HG03039 (cell line): ENCODE measurements around the gene HSF2BP.
"Not testable (repeated sequence)": the region's sequence is repeated elsewhere in the genome, so short reads cannot be mapped to it uniquely, and the experiment has no call there.

Source experiments
- ATAC-seq: cut with Tn5 transposase; IDR thresholded peaks from one replicate; pipeline ENCODE4 v1.9.1; 2021; ENCODE audit warnings: mild to moderate bottlenecking, moderate library complexity; ENCODE audit not compliant: unreplicated experiment

HSF2BP gene

DNA sequence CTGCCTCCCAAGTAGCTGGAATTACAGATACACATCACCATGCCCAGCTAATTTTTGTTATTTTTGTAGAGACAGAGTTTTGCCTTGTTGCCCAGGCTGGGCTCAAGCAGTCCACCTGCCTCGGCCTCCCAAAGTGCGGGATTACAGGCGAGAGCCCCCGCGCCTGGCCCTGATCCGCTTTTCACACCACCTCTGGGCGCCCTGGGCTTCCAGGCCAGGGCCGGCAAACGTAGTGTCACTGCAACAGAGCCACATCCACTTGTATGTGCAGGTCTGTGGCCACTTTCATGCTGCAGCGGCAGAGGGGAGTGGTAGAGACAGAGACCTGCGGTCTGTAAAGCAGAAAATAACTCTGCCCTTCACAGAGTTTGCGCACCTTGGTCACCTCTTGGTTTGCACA is 29.6 kb upstream of the HSF2BP start:
- ATAC-seq, result no peak

DNA sequence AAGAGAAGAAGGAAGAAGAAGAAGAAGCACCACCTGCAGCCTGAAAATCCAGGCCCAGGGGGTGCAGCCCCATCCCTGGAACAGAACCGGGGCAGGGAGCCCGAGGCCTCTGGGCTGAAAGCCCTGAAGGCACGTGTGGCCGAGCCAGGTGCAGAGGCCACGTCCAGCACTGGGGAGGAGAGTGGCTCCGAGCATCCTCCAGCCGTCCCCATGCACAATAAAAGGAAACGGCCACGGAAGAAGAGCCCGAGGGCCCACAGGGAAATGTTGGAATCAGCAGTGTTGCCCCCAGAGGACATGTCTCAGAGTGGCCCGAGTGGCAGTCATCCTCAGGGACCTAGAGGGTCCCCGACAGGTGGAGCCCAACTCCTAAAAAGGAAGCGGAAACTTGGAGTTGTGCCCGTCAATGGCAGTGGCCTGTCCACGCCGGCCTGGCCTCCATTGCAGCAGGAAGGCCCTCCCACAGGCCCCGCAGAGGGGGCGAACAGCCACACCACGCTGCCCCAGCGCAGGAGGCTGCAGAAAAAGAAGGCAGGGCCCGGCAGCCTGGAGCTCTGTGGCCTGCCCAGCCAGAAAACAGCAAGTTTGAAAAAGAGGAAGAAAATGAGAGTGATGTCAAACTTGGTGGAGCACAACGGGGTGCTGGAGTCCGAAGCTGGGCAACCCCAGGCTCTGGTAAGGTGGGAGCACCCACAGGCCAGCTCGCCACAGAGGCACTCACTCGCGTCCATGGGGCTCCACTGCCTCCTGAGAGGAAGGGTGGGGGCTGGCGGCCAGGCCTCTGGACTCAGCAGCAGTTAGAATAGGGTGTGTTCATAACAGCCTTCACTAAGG is 28.5 kb upstream of the HSF2BP start:
- ATAC-seq, result no peak

DNA sequence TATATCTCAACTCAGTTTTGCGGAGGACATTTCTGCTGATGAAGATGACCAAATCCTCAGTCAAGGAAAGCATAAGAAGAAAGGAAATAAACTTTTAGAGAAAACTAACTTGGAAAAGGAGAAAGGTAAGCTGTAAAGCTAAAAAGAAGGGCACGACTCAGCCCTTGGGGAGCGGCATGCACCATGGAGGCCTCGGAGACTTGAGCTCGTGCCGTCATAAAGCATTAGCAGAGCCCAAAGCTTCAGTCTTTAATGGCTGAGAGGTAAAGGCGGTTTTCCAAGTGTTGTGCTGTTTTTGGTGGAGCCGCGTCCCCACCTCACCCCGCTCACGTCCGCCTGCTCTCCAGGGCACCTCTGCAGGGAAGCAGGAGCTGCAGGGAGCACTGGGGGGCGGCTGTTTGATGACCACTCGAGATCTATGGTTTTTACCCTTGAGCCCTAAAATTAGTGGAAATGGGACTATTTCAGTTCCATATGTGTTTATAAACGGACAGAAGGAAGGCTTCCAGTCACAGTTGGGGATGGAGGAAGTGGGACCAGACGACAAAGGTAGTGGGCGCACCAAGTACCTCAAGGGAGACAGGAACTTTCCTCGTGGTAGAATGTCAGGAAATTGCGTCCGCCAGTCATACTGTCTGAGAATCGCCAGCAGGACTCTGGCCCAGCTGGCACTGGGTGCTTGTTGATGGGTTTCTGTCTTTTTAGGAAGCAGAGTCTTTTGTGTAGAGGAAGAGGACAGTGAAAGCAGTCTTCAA is 27.7 kb upstream of the HSF2BP start:
- ATAC-seq, result no peak

DNA sequence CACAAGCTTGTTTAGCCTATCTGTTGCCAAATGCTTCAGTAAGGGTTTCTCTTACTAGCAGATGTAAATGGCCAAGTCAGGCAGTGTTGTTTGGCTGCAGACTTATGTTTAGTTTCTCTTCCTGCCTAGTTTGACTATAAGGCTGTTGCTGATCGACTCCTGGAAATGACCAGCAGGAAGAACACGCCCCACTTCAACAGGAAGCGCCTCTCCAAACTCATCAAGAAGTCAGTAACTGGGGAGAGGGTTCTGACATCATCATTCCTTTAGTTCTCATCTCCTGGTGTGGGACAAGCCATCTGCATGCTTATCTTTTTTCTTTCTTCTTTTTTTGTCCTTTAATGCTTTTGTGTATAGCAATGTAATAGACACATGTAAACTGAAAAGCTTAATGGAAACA is 25.1 kb upstream of the HSF2BP start:
- no peak for ATAC-seq

DNA sequence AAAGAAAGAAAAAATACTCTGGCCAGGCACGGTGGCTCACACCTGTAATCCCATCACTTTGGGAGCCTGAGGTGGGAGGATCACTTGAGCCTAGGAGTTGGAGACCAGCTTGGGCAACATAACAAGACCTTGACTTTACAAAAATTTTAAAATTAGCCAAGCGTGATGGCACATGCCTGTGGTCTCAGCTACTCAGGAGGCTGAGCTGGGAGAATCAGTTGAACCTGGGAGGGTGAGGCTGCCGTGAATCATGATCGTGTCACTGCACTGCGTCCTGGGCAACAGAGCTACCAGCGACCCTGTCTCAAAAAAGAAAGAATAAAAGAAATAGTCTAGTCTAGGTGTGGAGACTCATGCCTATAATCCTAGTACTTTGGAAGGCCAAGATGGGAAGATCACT is 22.4 kb upstream of the HSF2BP start:
- no peak for ATAC-seq

DNA sequence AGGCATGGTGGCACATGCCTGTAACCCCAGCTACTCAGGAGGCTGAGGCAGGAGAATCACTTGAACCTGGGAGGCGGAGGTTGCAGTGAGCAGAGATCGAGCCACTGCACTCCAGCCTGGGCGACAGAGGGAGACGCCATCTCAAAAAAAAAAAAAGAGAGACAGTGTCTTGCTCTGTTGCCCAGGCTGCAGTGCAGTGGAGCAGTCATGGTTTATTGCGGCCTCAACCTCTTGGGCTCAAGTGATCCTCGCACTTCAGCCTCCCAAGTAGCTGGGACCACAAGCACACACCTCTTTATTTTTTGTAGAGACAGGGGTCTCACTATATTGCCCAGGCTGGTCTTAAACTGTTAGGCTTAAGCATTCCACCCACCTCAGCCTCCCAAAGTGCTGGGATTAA is 21.1 kb upstream of the HSF2BP start:
- not testable (repeated sequence) for ATAC-seq

DNA sequence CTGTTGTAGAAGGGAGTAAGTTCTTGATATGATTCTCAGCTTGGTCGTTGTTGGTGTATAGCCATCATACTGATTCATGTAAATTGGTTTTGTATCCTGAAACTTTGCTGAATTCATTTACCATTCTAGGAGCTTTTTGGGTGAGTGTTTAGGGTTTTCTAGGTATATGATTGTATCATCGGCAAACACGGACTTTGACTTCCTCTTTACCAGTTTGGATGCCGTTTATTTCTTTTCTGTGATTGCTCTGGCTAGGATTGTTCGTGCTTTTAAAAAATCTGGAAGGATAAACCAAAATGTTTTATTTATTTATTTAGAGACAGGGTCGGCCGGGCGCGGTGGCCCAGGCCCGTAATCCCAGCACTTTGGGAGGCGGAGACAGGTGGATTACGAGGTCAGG is 20.7 kb upstream of the HSF2BP start:
- ATAC-seq, result no peak

DNA sequence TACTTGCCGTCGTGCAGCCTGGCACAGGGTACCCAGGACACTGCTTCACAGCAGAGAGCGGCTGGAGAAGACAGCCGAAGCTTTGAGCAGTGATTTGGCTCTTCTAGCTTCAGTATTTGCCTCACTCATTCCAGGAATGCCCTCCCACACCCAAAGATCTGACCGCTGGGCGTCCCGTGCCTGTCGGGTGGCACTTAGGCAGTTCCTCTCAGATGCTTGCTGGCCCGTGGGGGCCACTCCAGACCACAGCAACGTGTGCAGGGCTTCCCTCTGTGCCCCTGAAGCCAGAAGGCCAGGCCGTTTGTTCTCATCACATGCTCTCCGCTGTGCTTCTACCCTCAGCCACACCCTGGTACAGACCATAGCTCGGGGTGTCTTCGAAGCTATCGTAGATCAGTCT is 17.1 kb upstream of the HSF2BP start:
- ATAC-seq, result no peak

DNA sequence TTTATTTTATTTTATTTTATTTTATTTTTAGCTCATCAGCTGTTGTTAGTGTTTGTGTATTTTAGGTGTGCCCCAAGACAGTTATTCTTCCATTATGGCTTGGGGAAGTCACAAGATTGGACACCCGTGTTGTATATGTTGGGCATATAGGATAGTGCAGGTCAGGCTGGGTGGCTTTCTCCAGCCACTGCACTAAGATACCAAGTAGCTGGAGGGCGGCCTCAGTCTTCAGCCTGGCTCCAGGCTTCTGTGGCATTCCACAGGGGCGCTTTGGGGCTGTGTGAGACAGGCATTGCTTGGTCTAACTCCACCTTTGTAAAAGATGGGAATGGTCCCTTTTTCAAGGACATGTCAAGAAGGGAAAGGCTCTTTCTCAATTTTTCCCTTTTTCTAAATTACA is 16.6 kb upstream of the HSF2BP start:
- ATAC-seq, result no peak

DNA sequence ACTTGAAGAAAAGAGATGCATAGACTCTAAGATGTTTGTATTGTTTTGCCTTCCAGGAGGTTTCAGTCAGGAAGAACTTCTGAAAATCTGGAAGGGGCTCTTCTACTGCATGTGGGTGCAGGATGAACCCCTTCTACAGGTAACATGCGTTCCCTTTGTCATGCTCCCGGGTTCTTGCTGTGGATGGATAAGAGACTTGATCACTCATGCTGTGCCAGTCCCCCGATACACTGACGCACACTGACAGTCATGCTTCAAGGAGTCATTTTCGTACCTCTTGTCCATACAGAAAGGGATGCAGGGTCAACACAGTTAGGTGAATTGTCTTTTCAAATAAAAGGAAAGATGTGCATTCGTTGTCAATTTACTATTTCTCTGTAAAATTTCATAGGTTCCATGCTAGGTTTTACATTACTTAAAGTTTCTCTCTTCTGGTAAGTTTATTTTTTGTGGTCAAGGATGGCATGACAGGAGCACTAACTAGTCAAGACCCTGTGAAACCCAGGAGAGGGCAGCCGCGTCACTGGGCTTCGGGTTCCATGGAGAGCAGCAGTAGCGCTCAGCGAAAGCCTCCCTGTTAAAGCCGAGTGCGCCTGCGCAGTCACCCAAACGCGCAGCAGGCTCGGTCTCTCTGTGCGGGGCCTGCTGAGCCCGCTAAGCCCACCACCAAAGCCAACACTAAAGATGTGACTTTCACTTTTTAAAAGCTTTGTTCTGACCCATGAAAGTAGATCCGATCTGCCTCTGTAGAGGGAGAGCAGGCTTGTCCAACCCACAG is 10.7 kb upstream of the HSF2BP start:
- no peak for ATAC-seq

DNA sequence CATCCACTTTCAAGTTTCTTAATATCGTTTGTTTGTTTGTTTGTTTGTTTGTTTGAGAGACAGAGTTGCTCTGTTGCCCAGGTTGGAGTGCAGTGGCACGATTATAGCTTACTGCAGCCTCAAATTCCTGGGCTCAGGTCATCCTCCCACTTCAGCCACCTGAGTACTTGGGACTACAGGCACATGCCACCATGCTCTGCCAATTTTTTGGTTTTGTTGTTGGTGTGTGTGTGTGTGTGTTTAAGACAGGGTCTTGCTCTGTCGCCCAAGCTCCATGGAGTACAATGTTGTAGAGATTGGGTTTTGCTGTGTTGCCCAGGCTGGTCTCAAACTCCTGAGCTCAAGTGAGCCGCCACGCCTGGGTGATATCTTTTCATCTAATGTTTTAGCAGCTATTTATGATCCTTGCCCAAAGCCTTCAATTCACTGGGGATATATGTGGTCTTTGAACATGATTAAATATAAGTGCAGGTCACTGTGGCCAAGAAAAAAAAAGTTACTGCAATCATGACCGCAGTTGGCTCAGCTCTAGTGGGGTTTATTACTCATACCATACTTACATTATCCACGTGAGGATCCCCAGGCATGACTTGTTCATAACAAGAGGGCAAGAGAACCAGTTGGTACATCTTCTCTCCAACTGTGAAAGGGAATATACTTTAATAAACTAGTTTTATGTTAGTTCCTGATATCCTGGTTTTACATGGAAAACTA is 8.1 kb upstream of the HSF2BP start:
- no peak for ATAC-seq

DNA sequence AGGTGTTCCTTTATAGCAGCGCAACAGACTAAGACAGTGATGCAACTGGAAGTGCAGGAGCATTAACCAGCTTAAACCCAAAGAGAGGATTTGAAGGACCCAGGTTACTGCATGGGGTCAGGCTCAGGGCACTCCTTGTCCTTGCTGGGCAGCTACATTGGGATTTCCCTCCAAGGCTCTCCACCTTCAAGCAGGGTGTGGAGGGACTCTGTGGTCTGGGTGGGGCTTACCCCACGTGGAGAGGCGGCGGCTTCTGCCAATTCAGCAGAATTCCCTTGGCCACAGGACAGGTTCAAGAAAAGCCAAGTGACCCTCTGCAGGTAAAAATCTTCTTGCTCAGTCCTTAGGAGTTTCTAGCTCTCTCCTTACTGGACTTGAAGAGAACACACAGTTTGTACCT is 6.6 kb upstream of the HSF2BP start:
- ATAC-seq, result no peak

DNA sequence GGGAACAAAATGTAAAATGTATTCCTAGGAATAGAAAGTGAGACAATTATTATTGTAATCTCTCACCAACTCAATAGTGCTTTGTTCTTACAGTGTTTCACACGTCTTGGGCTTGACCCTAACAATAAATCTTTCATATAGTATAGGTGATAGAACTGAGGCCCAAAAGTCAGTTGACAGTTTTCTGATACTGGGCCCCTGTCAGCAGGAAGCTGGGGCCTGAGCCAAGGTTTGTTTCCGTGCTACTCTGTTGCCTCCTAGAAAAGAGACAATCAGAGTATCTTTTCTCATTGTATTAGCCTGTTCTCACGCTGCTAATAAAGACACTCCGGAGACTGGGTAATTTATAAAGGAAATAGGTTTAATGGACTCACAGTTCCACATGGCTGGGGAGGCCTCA is 5.1 kb upstream of the HSF2BP start:
- no peak for ATAC-seq

DNA sequence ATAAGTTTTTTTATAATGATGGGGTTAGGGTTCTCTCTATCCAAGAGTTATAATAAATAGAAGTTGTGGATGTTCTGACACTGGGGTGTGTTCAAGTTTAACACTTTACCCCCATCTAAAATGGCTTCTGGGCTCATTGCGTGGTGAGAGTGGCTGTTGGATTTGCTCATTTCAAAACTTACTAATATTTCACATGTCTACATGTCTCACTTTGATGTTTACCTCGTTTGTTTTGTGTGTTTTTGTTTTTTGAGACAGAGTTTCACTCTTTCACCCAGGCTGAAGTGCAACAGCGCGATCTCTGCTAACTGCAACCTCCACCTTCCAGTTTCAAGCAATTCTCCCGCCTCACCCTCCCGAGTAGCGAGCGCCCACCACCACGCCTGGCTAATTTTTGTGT is 3.7 kb upstream of the HSF2BP start:
- no peak for ATAC-seq

DNA sequence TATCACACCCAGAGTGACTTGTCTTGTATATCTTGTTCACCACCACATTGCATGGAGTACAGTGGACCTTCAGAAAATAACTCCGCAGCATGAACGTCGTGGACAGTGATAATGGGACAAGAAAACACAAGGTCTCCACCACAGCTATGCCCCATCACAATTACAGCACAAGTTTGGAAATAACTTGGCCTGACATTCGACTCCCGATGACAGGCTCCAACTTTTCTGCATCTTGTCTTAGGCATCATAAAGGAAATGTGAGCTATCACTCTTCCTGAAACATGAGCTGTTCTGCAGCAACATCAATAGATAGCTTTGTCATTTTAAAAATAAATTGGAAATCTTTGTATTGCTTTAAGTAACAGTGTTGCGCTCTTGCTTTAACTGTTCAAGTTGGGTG is 3.0 kb upstream of the HSF2BP start:
- no peak for ATAC-seq

DNA sequence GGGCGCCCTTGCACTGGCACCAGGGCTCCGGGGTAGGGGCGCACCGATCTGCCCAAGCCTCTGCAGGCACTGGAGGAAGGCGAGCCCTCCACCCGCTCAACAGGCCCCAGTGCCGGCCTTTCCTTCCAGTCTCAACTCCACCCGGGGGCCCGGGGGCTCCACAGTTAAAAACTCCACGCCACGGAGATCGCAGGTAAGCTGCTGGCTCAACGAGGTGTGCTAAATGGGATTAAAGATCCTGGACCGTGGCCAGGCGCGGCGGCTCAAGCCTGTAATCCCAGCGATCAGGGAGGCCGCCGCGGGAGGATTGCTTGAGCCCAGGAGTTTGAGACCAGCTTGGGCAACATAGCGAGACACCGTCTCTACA is 536 bp downstream of the HSF2BP start:
- no peak for ATAC-seq

DNA sequence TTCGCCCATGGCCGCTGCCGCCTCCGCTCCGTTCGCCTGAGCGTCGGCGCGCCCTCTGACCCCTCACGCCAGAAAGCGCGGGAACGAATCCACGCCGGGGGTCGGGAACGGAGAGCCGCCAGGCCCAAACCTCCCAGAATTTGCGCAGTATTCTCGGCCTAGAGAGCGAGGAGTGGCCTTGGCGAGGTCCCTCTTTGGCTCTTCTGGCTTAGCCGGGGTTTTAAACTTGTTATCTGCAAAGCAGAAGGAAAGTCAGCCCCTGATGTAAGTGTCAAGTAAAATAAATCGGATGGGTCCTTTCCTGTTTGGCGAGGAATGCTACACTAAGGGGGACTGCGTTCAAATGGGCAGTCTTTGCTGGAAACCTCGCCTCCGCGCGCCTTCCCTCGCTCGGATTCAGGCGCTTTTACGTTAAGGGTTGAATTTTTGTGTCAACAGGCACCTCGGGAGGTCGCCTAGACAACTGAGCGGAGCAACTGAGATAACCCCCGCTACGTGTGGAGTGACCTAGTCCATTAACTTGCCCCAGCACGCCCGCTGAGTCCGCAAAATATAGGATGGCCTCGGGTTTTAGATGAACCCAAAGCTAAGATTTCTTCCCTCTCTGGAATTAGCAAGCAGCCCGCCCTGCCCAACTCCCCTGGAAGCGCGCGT is 1.1 kb downstream of the HSF2BP start:
- ATAC-seq, result no peak

DNA sequence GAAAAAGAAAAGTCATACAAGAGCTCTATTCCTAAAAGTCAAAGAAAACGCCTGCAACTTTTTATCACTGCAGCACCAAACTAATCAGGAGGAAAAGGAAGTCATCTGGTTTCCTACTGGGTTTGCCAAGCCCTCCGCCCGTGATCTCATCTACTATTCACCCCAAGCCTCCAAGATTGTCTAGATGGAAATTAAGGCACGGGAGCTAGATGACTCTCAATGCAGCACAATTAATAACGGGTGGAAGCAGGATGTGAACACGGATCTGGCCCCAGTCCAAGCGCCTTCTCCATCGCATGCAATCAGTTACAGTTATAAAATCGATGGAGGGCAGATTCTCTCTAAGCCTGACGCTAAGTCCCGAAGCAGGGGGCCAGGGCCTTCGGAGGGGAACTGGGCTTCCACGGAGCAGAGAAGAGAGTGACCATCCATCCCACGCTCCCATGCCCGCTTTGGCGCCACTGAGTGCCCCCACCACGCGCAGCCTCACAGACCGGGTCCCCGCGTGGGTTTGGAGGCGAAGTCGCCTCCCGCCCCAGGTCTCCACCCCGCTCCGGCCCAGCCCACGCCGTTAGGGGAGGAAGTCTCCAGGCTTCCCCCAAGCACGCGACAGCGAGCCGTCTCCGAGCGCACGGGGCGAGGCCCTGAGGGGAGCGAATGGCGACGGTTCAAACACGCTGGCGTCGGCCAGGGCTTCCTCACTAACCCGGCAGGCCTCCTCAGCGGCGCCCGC is 1.8 kb downstream of the HSF2BP start:
- no peak for ATAC-seq

DNA sequence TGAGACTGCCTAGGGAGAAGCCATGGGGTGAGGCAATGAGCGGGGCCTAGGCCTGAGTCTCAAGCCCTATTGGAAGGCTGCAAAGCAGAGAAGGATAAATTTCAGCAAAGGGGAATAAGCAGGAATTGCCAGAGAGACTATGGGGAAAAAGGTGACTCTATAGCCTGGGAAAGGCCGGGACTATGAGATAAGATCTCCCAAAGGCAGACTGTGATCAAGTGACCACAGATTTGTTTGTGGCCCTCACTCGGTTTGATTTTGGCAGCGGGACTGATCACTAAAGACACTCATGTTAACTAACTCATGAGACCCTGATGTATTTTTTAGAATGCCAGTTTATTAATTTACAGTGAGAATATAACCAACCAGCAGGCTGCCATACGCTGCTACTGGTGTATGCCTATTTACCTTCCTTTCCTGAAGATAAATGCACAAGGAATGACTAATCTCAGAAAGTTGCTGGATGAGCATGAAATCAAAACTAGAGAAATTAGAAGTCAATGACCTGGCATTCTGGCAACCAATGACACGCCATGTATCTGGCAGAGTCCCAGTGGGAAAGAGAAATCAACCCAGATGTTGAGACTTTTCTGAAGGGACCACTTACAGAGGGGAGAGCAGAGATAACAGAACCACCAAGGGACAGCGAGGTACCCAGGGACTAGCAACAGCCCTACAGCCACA is 4.3 kb downstream of the HSF2BP start:
- no peak for ATAC-seq
